GM19467 (cell line): ENCODE results near the gene RBAK.
"Not testable (repeated sequence)": the region's sequence is repeated elsewhere in the genome, so short reads cannot be mapped to it uniquely, and the experiment has no call there.

Source experiments
- ATAC-seq: cut with Tn5 transposase; IDR thresholded peaks from one replicate; pipeline ENCODE4 v1.9.1; 2021; ENCODE audit warnings: mild to moderate bottlenecking, moderate library complexity; ENCODE audit not compliant: unreplicated experiment

The RBAK gene

DNA sequence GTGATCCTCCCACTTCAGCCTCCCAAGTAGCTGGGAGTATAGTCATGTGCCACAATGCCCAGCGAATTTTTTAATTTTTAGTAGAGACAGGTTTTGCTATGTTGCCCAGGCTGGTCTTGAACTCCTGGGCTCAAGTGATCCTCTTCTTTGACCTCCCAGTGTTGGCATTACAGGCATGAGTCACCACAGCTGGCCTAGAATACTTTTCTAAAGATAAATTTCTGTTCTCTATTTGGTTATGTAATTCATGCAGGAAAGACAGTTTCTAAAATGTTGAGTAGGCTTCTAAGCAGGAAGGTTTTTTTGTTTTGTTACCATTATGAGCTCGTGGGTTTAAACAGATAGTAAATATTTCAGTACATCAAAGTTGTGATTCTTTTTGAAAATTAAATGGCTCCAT is 5.0 kb downstream of the RBAK start:
- no peak for ATAC-seq

DNA sequence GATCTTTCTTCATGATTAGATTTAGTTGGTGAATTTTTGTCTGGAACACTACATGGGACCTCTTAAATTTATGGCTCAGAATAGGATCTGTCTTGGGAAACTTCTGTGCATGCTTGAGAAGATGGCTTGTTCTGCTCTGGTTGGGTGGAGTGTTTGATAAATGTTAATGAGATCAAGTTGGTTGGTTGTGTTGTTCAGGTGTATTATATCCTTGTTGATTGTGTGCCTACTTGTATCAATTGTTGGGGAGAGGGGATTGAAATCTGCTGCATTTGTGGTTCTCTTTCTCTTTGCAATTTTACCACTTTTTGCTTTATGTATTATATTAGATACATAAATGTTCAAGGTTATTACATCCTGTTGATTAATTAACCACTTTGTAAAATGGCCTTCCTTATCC is 6.1 kb downstream of the RBAK start:
- ATAC-seq: not testable (repeated sequence)

DNA sequence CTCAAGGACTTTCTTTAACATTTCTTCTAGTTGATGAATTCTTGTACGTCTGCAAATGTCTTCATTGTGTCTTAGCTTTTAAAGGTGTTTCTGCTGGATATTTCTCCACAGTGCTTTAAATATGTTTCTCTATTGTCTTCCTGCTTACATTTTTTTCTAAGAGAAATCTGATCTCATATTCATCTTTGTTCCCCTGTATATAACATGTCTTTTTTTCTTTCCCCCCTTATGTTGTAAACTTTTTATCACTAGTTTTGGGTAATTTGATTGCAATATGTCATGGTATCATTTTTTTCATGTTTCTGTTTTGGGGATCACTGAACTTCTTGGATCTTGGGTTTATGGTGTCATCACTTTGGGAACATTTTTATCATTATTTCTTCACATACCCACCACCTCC is 7.5 kb downstream of the RBAK start:
- no peak for ATAC-seq

DNA sequence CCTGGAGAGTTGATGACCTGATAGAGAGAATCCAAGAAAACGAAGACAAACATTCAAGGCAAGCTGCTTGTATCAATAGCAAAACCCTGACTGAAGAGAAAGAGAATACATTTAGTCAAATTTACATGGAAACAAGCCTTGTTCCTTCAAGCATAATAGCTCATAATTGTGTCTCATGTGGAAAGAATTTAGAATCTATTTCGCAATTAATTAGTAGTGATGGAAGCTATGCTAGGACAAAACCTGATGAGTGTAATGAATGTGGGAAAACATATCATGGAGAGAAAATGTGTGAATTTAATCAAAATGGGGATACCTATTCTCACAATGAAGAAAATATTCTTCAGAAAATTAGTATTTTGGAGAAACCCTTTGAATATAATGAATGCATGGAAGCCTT is 18.0 kb downstream of the RBAK start:
- ATAC-seq: no peak

DNA sequence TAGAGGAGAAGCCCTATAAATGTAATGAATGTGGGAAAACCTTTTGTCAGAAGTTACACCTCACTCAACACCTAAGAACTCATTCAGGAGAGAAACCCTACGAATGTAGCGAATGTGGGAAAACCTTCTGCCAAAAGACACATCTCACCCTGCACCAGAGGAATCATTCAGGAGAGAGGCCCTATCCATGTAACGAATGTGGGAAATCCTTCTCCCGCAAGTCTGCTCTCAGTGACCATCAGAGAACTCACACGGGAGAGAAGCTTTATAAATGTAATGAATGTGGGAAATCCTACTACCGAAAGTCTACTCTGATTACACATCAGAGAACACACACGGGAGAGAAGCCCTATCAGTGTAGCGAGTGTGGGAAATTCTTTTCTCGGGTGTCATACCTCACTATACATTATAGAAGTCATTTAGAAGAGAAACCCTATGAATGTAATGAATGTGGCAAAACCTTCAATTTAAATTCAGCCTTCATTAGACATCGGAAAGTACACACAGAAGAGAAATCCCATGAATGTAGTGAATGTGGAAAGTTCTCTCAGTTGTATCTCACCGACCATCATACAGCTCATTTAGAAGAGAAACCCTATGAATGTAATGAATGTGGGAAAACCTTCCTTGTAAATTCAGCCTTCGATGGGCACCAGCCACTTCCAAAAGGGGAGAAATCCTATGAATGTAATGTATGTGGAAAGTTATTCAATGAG is 18.9 kb downstream of the RBAK start:
- no peak for ATAC-seq

DNA sequence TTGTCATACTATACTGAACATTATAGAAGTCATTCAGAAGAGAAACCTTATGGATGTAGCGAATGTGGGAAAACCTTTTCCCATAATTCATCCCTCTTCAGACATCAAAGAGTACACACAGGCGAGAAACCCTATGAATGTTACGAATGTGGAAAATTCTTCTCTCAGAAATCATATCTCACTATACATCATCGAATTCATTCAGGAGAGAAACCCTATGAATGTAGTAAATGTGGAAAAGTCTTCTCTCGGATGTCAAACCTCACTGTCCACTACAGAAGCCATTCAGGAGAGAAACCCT is 19.4 kb downstream of the RBAK start:
- ATAC-seq: no peak

DNA sequence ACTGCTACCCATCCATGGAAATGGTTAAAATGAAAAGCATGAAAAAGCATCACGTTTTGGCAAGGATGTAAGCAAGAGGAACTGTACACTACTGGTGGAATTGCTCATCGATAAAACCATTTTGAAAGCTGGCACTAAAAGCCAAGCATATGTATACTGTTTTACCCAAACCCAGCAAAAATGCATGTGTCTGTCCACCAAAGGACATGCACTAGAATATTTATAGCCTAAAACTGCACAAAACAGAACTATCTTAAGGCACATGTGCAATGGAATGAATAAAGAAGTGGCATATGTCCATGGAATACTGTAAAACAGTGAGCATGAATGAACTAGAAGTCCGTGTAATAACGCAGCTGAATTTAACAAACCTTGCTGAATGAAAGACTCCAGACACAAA is 22.9 kb downstream of the RBAK start:
- no peak for ATAC-seq

DNA sequence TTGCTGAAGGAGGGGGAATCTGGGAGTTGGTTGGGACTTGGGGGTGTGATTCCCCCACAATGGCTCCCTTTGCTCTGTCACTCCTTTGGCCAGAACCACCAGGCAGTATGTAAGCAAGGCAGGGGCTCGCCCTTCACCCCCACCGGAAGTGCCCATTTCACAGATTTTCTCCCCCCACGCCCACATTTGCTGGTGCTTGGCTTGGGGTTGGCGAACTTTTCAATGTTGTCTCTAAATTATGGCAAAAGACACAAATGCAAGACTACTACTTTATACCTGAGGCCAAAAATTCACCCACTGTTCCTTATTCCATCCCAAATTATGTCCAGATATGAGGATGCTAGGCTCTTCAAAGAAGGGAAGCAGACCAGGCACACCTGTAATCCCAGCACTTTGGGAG is 24.5 kb downstream of the RBAK start:
- ATAC-seq: no peak

DNA sequence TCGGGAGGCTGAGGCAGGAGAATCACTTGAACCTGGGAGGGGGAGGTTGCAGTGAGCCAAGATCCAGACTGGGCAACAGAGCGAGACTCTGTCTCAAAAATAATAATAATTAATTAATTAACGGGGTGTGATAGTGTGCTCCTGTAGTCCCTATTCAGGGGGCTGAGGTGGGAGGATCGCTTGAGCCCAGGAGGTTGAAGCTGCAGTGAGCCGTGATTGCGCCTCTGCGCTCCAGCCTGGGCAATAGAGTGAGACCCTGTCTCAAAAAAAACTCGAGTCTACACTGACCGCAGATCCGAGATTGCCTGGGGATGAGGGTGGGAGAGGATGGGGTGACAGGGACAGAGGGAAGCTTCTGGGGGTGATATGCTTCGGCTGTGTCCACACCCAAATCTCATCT is 29.5 kb downstream of the RBAK start:
- not testable (repeated sequence) for ATAC-seq

DNA sequence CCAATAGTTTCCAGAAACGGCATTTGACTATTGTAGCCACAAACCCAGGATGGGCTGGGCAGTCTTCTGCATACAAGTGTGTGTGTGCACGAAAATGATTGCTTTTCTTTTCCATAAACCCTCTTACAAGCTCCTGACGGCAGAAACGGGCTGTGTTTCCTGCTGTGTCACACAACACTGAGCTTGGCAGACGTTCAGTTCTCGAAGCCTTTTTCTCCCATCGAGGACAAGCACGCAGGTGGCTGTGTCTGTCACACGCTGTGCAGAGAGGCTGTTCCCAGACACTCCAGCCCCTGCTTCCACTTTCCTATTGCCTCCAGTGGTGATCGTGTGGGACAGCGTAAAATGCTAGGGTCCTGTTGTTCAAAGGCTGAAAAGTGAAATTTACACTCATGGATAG is 32.1 kb downstream of the RBAK start:
- no peak for ATAC-seq

DNA sequence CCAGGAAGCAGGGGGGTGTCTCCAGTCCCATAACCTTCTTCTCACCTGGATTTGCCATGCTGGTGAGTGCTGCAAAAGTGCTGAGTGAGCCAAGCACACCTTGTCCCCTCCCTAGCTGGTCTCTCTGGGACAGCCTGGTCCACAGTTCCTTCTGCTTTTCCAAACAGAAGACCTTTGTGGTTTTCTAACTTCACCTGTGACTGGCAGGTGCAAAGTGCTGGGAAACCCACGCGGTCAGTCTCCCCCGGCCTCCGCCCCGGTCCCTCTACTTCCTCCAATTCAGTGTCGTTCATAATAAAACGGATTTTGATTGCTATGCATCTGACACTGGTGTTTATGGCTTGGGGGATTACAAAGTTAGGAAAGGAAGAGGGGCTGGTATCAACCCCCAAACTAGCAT is 37.1 kb downstream of the RBAK start:
- no peak for ATAC-seq

DNA sequence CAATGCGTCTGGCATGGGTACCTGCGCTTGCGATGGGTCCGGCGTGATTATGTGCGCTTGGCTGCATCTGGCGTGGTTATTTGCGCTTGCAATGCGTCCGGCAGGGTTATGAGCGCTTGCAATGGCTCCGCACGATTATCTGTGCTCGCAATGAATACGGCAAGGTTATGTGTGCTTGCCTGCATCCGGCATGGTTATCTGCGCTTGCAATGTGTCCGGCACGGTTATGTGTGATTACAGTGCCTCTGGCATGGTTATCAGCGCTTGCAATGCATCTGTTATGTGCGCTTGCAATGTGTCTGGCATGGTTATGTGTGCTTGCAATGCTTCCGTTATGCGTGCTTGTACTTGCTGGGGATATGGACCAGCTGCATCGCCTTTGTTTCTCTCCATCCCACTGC is 37.7 kb downstream of the RBAK start:
- no peak for ATAC-seq

DNA sequence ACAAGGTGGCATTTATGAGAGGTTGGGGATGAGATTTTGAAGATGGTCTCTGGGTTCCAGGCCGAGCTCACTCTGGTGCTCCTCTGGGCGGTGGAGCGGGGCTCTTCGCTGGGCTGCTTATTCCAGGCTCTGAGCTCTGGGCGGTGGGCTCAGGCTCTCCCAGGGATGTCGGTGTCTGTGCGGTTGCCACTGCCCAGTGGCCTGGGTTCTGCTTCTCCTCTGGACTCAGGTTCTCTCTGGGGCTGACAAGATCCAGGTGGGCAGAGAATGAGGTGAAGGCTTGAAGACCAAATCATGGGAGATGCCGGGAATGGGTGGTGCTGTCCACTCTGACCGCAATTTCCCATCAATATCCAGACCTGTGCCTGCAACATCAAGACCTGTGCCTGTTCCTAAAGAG is 40.6 kb downstream of the RBAK start:
- no peak for ATAC-seq

DNA sequence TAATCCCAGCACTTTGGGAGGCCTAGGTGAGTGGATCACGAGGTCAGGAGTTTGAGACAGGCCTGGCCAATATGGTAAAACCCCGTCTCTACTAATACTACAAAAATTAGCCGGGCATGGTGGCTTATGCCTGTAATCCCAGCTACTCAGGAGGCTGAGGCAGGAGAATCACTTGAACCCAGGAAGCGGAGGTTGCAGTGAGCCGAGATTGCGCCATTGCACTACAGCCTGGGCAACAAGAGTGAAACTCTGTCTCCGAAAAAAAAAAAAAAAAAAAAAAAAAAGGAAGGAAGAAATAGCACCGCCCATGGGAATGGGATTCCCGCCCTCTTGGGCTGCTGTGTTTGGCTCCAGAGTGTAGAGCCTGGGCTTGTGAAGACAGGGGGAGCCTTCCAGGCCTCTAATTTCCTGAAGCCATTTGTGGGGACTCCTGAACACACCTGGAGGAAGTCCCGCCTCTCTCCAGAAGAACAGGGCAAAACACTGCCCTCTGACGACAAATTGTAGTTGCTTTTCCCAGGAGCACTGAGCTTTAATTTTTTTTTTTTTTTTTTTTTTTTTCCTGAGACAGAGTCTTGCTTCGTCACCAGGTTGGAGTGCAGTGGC is 42.7 kb downstream of the RBAK start:
- ATAC-seq: not testable (repeated sequence)

DNA sequence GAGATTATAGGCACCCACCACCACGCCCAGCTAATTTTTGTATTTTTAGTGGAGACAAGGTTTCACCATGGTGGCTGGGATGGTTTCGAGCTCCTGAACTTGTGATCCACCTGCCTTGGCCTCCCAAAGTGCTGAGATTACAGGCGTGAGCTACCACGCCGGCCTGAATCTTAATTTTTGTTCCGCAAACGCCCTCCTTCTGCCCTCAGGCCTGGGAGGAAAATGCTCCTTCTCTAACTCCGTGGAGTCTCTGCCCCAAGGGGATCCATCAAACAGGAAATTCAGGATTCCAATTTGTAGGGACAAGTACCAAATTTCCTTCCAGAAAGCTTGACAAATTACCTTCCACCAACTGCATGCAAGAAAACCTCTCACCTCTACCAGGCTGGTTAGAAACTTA is 43.2 kb downstream of the RBAK start:
- ATAC-seq: no peak

DNA sequence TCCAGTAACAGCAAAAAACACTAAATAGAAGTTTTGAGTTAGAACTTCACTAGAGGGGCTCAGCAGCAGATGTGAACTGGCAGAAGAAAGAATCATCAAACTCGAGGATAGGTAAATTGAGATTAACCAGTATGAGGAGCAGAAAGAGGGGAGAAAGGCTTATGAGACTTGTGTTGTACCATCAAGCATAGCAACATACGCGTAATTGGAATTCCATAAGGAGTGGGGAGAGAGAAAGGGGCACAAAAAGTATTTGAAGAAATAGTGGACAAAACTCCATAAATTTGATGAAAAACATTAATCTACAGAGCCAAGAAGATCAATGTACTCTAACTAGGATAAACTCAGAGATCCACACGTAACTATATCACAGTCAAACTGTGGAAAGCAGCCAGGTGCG is 48.3 kb downstream of the RBAK start:
- no peak for ATAC-seq

DNA sequence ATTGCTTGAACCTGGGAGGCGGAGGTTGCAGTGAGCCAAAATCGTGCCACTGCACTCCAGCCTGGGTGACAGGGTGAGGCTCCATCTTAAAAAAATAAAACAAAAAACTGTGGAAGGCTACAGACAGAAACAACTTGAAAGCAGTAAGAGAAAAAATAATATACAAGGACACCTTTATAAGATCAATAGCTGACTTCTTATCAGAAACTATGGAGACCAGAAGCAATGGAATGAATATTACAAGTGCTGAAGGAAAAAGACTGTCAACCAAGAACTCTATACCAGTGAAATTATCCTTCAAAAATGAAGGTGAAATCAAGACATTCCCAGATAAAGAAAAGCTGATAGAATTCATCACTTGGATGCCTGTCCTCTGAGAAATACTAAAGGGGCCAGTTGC is 49.0 kb downstream of the RBAK start:
- ATAC-seq: no peak

DNA sequence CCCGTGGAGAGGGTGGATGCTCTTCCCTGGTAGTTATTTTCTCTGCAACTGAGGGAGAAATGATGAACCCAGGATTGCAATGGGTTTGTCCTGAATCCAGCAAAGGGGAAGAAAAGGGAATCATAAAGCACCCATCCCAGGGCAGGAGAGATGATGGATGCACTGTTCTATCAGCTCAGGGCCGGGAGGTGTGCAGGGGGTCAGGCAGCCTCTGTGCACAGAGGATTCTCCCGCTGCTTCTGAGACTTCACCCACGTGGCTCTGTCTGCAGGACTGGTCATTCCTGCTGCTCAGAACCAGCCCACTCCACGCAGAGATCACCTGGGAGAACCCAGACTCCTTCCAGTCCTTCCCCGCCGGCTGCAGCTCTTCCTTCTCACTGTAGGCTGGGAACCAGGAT is 70.7 kb downstream of the RBAK start:
- no peak for ATAC-seq

DNA sequence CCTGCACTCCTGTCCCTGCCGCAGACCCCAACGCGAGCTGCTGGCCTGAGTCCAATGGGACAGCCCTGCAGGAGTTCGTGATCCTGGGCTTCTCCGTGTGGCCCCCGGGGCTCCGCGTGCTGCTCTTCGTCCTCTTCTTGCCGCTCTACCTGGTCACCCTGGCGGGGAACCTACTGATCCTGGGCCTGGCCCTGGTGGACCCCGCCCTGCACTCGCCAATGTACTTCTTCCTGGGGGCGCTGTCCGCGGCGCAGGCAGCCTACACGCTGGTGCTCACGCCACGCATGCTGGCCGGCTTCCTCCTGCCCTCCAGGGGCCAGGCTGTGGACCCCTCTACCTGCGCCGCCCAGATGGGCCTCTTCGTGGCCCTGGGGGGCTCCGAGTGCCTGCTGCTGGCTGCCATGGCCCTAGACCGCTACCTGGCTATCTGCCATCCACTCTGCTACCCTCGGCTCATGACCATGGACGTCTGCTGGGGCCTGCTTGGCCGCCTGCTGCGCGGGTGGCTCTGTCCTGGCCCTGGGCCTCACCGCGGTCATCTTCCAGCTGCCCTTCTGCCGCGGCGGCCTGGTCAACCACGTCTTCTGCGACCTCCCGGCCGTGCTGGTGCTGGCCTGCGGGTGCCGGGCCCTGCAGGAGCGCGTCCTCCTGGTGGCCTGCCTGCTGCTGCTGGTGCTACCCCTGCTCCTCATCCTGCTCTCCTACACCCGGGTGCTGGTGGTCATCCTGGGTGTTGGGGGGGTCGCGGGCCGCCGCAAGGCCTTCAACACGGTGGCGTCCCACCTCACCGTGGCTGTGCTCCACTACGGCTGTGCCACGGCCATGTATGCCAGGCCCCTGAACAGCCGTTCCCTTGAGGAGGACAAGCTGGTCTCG is 71.7 kb downstream of the RBAK start:
- no peak for ATAC-seq
